Stimulated activated naive CD8-positive, alpha-beta T cell treated with anti-CD3 and anti-CD28 coated beads, Interleukin-15, Interleukin-2, amounts not matched to agents 100 ng/mL and 50 ng/mL, for 24 hours (primary cell): ENCODE results near the gene CNKSR3.

Experiments
- H3K27ac Mint-ChIP-seq: one replicate; pipeline ENCODE4 v1.8.0; 2021; ENCODE audit warnings: mild to moderate bottlenecking, mixed read lengths
- H3K27me3 Mint-ChIP-seq: one replicate; pipeline ENCODE4 v1.8.0; 2021; ENCODE audit warnings: mixed read lengths
- H3K36me3 Mint-ChIP-seq: one replicate; pipeline ENCODE4 v1.8.0; 2021; ENCODE audit warnings: low read depth, mixed read lengths
- H3K4me1 Mint-ChIP-seq: one replicate; pipeline ENCODE4 v1.8.0; 2021; ENCODE audit warnings: low read depth, mixed read lengths
- H3K4me3 Mint-ChIP-seq: one replicate; pipeline ENCODE4 v1.8.0; 2021; ENCODE audit warnings: mild to moderate bottlenecking, mixed read lengths
- H3K9me3 Mint-ChIP-seq: one replicate; pipeline ENCODE4 v1.8.0; 2021; ENCODE audit warnings: mixed read lengths

CNKSR3 gene

DNA sequence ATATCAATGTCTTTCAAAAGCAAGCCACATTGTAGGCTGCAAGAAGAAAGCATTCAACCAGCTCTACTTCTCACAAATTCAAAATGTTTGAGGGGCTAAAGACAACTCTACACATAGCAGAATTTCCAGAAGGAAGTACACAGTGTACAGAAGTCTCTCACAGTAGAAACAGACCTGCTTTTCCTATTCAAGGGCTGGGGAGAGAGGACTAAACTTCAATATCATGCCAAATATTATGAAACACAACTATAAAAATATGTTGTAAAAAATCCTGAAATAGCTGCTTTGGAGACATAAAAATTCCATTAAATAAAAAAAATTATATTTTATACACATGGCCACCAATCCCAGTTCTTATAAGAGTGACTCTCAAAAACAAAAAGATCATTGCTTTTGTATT lies 83.0 kb downstream of the CNKSR3 start:
- no peaks in the 10 kb centered on the region for H3K27me3 Mint-ChIP-seq
- no peaks in the 10 kb centered on the region for H3K36me3 Mint-ChIP-seq

DNA sequence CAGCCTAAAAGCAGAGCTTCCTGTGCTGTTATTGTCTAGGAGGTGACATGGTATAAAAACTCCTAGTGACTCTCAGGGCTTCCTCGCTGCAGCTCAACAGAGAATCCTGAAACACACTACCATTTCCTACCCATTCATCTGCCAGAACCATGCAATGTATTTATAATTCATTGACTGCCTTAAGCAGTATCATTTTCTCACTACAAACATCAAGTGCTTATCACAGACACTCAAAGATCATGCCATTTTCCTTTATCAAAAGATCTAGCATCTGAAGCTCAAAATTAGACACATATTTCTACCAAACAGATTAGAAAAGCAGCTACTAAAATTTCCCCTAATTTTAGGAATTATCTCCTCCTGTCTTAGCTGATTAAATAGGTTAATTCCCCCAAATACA lies 83.5 kb downstream of the CNKSR3 start:
- Mint-ChIP-seq H3K9me3 (no peaks in the 10 kb centered on the region), H3K27ac (no peak overlapping the region), H3K4me3 (no peak overlapping the region), H3K27me3 (no peaks in the 10 kb centered on the region), H3K4me1 (no peaks in the 10 kb centered on the region), H3K36me3 (no peaks in the 10 kb centered on the region)

More for the DNA sequence above, 83.0 kb downstream of the CNKSR3 start:
- no peak overlapping the region for H3K27ac Mint-ChIP-seq
- H3K4me1 Mint-ChIP-seq = no peaks in the 10 kb centered on the region
- H3K9me3 Mint-ChIP-seq = peaks cover 2% of the 10 kb centered on the region
- no peak overlapping the region for H3K4me3 Mint-ChIP-seq

DNA sequence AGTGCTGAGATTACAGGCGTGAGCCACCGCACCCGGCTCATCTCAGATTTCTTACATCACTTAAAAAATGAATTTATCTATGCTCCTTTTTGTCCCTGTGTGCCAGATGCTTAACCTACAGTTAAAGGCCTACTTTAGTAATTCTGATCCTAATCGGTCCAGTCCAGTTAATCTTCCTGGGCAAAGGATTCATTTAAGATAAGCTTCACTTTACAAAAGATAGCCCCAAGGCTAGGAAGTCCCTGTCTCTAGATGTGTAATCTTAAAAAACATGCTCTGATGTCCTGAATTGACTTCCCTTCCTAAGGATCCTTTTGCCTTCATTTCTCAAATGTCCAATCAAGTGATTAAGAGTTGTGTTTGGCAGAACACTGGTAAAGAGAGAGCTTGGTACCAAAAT lies 85.5 kb downstream of the CNKSR3 start:
- H3K4me1 Mint-ChIP-seq = no peaks in the 10 kb centered on the region
- no peaks in the 10 kb centered on the region for H3K27me3 Mint-ChIP-seq
- no peaks in the 10 kb centered on the region for H3K9me3 Mint-ChIP-seq
- no peak overlapping the region for H3K27ac Mint-ChIP-seq
- no peak overlapping the region for H3K4me3 Mint-ChIP-seq
- no peaks in the 10 kb centered on the region for H3K36me3 Mint-ChIP-seq

- no peaks in the 10 kb centered on the region for H3K36me3 Mint-ChIP-seq
- H3K9me3 Mint-ChIP-seq = no peaks in the 10 kb centered on the region
- H3K4me1 Mint-ChIP-seq = no peaks in the 10 kb centered on the region
- H3K4me3 Mint-ChIP-seq = no peak overlapping the region
- no peak overlapping the region for H3K27ac Mint-ChIP-seq
- H3K27me3 Mint-ChIP-seq = peaks cover 4% of the 10 kb centered on the region
Measured at GRCh38 chr6:154414021-154414813, 96.3 kb downstream of the CNKSR3 start.

GRCh38 chr6:154412106-154412820 lies 98.2 kb downstream of the CNKSR3 start:
- H3K4me1 Mint-ChIP-seq = no peaks in the 10 kb centered on the region
- H3K27me3 Mint-ChIP-seq = peaks cover 4% of the 10 kb centered on the region
- H3K27ac Mint-ChIP-seq = no peak overlapping the region
- H3K4me3 Mint-ChIP-seq = no peak overlapping the region
- no peaks in the 10 kb centered on the region for H3K9me3 Mint-ChIP-seq
- H3K36me3 Mint-ChIP-seq = no peaks in the 10 kb centered on the region

DNA sequence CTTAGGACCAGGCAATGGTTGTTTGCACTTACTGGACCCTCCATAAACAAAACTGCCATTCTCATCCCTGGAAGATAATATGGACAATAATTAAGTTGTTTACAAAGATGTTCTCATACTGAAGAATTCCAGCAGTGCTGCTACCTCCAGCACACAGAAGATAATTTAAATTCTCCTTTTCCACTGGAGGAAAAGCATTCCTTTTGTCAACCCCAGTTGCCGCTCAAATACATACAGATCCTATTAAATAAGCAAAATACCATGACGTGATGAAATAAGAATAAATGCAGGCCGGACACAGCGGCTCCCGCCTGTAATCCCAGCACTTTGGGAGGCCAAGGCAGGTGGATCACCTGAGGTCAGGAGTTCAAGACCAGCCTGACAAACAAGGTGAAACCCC lies 99.4 kb downstream of the CNKSR3 start:
- peaks cover 4% of the 10 kb centered on the region for H3K27me3 Mint-ChIP-seq

DNA sequence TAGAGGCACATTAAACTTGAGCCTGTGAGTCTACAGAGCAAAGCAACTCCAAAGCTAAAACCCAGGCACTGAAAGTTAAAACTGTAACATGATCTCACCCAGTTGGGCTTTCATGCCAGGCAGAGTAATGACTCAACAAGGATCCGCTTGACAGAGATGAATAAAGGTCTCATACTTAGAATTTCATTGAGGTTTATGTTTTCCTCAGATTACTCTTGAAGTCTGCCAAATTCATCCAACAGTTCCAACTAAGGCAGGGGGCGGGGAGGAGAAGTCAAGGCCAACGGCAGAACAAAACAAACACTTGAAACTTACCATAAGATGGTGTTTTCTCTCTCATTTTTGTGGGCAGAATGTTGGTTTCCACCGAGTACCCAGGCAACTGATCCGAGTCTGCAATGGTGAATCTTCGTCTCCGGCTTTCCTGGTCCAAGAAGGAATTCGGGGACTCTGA lies 99.8 kb downstream of the CNKSR3 start:
- no peaks in the 10 kb centered on the region for H3K4me1 Mint-ChIP-seq
- no peak overlapping the region for H3K27ac Mint-ChIP-seq
- H3K9me3 Mint-ChIP-seq = no peaks in the 10 kb centered on the region
- no peak overlapping the region for H3K4me3 Mint-ChIP-seq
- H3K27me3 Mint-ChIP-seq = peaks cover 4% of the 10 kb centered on the region
- no peaks in the 10 kb centered on the region for H3K36me3 Mint-ChIP-seq

More for the DNA sequence above, 99.4 kb downstream of the CNKSR3 start:
- no peaks in the 10 kb centered on the region for H3K4me1 Mint-ChIP-seq
- H3K36me3 Mint-ChIP-seq = no peaks in the 10 kb centered on the region
- H3K27ac Mint-ChIP-seq = no peak overlapping the region
- no peaks in the 10 kb centered on the region for H3K9me3 Mint-ChIP-seq
- no peak overlapping the region for H3K4me3 Mint-ChIP-seq

- Mint-ChIP-seq H3K27ac (no peak overlapping the region), H3K36me3 (no peaks in the 10 kb centered on the region), H3K4me1 (no peaks in the 10 kb centered on the region), H3K27me3 (peaks cover 4% of the 10 kb centered on the region), H3K9me3 (no peaks in the 10 kb centered on the region), H3K4me3 (no peak overlapping the region)
Measured at GRCh38 chr6:154408891-154409500, 101.5 kb downstream of the CNKSR3 start.

DNA sequence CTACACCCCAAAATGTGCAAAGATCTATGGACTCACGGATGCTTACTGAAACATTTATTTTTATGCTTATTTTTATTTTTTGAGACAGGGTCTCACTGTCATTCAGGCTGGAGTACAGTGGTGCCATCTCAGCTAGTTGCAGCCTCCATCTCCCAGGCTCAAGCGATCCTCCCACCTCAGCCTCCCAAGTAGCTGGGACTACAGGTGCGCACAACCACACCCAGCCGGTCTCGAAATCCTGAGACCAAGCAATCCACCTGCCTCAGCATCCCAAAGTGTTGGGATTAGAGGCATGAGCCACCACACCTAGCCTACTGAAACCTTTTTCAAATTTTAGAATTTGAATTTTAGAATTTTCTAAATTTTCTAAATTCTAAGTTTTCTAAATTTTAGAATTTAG lies 103.0 kb downstream of the CNKSR3 start:
- H3K9me3 Mint-ChIP-seq = no peaks in the 10 kb centered on the region
- H3K4me1 Mint-ChIP-seq = no peaks in the 10 kb centered on the region
- no peak overlapping the region for H3K4me3 Mint-ChIP-seq
- no peak overlapping the region for H3K27ac Mint-ChIP-seq
- H3K27me3 Mint-ChIP-seq = peaks cover 4% of the 10 kb centered on the region
- H3K36me3 Mint-ChIP-seq = no peaks in the 10 kb centered on the region

DNA sequence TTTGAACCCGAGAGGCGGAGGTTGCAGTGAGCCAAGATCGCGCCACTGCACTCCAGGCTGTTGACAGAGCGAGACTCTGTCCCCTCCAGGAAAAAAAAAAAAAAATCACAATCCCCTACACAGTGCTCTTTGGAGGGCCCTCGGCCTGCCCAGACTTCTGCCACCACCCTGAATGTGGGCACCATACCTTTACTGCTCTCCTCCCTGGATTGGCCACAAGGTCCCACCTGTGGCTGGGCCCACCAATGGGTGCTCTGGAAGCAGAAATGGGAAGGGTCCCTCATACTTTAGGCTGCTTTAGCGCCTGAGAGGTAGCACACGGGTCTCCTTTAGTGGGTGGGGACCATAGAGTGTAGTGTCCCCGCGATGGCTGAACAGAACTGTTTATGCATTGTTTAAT lies 103.6 kb downstream of the CNKSR3 start:
- Mint-ChIP-seq H3K36me3 (no peaks in the 10 kb centered on the region), H3K4me3 (no peak overlapping the region), H3K27me3 (no peaks in the 10 kb centered on the region), H3K4me1 (no peaks in the 10 kb centered on the region), H3K9me3 (no peaks in the 10 kb centered on the region), H3K27ac (no peak overlapping the region)

- Mint-ChIP-seq H3K4me1 (no peaks in the 10 kb centered on the region), H3K9me3 (no peaks in the 10 kb centered on the region), H3K4me3 (no peak overlapping the region), H3K27me3 (no peaks in the 10 kb centered on the region), H3K27ac (no peak overlapping the region), H3K36me3 (no peaks in the 10 kb centered on the region)
Measured at GRCh38 chr6:154406301-154406700, 104.2 kb downstream of the CNKSR3 start.

DNA sequence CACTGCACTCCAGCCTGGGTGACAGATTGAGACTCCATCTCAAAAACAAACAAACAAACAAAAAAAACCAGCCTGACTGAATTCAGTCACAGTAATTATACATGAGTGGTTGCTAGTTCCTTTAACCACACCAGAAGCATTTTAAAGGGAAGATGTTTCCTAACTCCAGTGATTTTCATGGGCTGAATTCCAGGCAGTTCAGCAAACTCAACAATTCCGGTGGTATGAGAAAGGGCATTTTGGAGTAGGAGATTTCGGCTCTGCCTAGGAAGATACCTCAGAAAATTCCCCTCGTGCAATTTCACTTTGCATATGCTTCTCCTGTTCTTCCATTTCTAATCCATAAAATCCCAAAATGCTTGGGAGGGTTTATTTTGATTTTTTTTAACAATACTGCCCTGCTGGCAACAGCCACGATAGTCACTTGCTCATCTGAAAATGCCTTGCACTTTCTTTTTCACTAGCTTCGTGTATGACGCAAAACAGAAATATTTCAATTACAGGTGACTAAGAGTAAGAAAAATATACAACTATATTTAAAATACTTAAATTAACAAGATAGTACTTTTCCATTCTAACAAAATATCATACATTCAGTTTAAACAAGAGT lies 105.6 kb downstream of the CNKSR3 start:
- H3K36me3 Mint-ChIP-seq = no peaks in the 10 kb centered on the region
- H3K27me3 Mint-ChIP-seq = no peaks in the 10 kb centered on the region
- H3K27ac Mint-ChIP-seq = no peak overlapping the region
- no peak overlapping the region for H3K4me3 Mint-ChIP-seq
- no peaks in the 10 kb centered on the region for H3K4me1 Mint-ChIP-seq
- no peaks in the 10 kb centered on the region for H3K9me3 Mint-ChIP-seq

- Mint-ChIP-seq H3K4me1 (no peaks in the 10 kb centered on the region), H3K4me3 (no peak overlapping the region), H3K27me3 (no peaks in the 10 kb centered on the region), H3K36me3 (no peaks in the 10 kb centered on the region), H3K9me3 (no peaks in the 10 kb centered on the region), H3K27ac (no peak overlapping the region)
Measured at GRCh38 chr6:154403788-154404187, 106.7 kb downstream of the CNKSR3 start.

DNA sequence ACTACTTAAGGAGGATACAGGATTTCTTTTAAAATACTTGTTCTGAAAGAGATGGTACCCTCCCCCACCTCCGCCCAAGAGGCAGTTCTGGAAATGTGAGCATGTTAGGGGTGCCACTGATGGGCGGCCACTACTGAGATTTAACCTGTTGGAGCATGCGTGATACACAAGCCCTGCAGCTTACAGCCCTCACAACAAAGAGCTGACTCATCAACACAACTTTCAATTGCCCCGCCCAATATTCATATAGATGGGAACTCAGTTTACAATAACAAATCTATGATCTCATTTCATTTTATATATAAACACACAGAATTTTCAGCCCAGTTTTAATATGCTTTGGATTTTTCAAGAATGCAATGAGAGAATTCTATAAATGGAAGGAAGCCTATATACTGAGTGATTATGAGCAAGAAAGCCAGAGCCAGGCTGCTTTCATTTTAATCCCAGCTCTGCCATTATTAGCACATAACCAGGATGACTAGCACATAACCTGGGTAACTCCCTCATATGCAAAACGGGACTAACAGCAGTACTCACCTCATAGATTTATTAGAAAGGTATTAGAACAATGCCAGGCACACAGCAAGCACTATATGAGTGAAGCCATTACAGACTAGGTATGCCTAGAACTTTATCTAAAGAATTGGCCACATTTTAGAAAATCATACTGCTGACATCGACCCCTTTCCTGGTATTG lies 108.3 kb downstream of the CNKSR3 start:
- Mint-ChIP-seq H3K9me3 (no peaks in the 10 kb centered on the region), H3K4me3 (no peak overlapping the region), H3K27ac (no peak overlapping the region), H3K27me3 (no peaks in the 10 kb centered on the region), H3K4me1 (no peaks in the 10 kb centered on the region), H3K36me3 (no peaks in the 10 kb centered on the region)
